PC-3 (cell line): Measurements from ENCODE around the gene SLCO3A1.

Experiments
- CTCF ChIP-seq: fragments of 300-600 bp; sonication (generic); conservative IDR thresholded peaks from 2 replicates; pipeline ENCODE4 v1.5.1; 2017; ENCODE audit warnings: antibody characterized with exemption, low read depth, mild to moderate bottlenecking, low read length
- EZH2 ChIP-seq: fragments of 300-600 bp; sonication (generic); IDR thresholded peaks from one replicate; pipeline ENCODE4 v1.6.1; 2017; ENCODE audit warnings: antibody characterized with exemption, mild to moderate bottlenecking, low read length; ENCODE audit not compliant: unreplicated experiment

- no peak for TF ChIP-seq EZH2
- TF ChIP-seq CTCF, result no peak
These were observed 127.2 kb downstream of the SLCO3A1 start for GRCh38 chr15:91980502-91981267.
